ENCODE data around the gene GNGT2. TPM values are rescaled to one million over a fixed set of nuclear protein-coding genes. Genes with fewer than 3 reads are reported as not detected.

GNGT2 gene
- polyA plus RNA-seq, 2 donors: 0.86 to 1.3 TPM

- Histone ChIP-seq H3K36me3 (ENCODE audit: control insufficient read depth in 2 of 2, insufficient read depth in 2 of 2, low read length in 1 of 2) (no peaks in the 10 kb centered on the region), H3K27ac (ENCODE audit: low read depth in 2 of 2, low read length in 1 of 2) (no peak overlapping the region), H3K9me3 (ENCODE audit: control insufficient read depth in 2 of 2, insufficient read depth in 1 of 2, low read depth in 1 of 2, low read length in 1 of 2) (no peaks in the 10 kb centered on the region), H3K4me3 (ENCODE audit: low read depth in 1 of 2, low read length in 2 of 2) (no peak overlapping the region), H3K27me3 (ENCODE audit: control insufficient read depth in 1 of 2, insufficient read depth in 2 of 2, low read length in 2 of 2) (no peaks in the 10 kb centered on the region), H3K4me1 (ENCODE audit: control insufficient read depth in 2 of 2, insufficient read depth in 2 of 2, low read length in 1 of 2) (no peaks in the 10 kb centered on the region)
- WGBS, 2 donors: 42 to 52% methylated on average over 5 of the region's 5 CpGs
These were observed 12.9 kb downstream of the GNGT2 start for GRCh38 chr17:49197346-49197998.

- no peaks in the 10 kb centered on the region for H3K36me3 ChIP-seq (ENCODE audit: control insufficient read depth in 2 of 2, insufficient read depth in 2 of 2, low read length in 1 of 2)
- H3K4me1 ChIP-seq (ENCODE audit: control insufficient read depth in 2 of 2, insufficient read depth in 2 of 2, low read length in 1 of 2): no peaks in the 10 kb centered on the region
- WGBS, 2 donors: 84 to 91% methylated on average over 3 of the region's 3 CpGs
- no peaks in the 10 kb centered on the region for H3K27me3 ChIP-seq (ENCODE audit: control insufficient read depth in 1 of 2, insufficient read depth in 2 of 2, low read length in 2 of 2)
- H3K27ac ChIP-seq (ENCODE audit: low read depth in 2 of 2, low read length in 1 of 2): no peak overlapping the region
- no peak overlapping the region for H3K4me3 ChIP-seq (ENCODE audit: low read depth in 1 of 2, low read length in 2 of 2)
- H3K9me3 ChIP-seq (ENCODE audit: control insufficient read depth in 2 of 2, insufficient read depth in 1 of 2, low read depth in 1 of 2, low read length in 1 of 2): no peaks in the 10 kb centered on the region
These were observed 13.9 kb downstream of the GNGT2 start for GRCh38 chr17:49196520-49196919.

GRCh38 chr17:49195751-49196150 lies 14.6 kb downstream of the GNGT2 start:
- no peak overlapping the region for H3K27ac ChIP-seq (ENCODE audit: low read depth in 2 of 2, low read length in 1 of 2)

DNA sequence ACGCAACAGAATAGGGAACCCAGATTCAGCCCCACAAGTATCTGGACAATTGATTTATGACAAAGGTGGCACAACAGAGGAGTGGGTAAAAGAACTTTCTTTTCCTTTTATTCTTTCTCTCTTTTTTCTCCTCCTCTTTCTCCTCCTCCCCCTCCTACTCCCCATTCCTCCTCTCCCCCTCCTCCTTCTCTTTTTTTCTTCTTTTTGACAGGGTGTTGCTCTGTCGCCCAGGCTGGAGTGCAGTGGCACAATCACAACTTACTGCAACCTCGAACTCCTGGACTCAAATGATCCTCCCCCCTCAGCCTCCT lies 16.1 kb downstream of the GNGT2 start:
- Histone ChIP-seq H3K27me3 (ENCODE audit: control insufficient read depth in 1 of 2, insufficient read depth in 2 of 2, low read length in 2 of 2) (no peaks in the 10 kb centered on the region), H3K27ac (ENCODE audit: low read depth in 2 of 2, low read length in 1 of 2) (peak overlapping the region in 1 of 2 donors; percentile 67)

More at GRCh38 chr17:49195751-49196150, 14.6 kb downstream of the GNGT2 start:
- H3K27me3 ChIP-seq (ENCODE audit: control insufficient read depth in 1 of 2, insufficient read depth in 2 of 2, low read length in 2 of 2): no peaks in the 10 kb centered on the region
- WGBS, 2 donors: 56 to 58% methylated on average over 4 of the region's 4 CpGs
- H3K4me1 ChIP-seq (ENCODE audit: control insufficient read depth in 2 of 2, insufficient read depth in 2 of 2, low read length in 1 of 2): no peaks in the 10 kb centered on the region
- no peak overlapping the region for H3K4me3 ChIP-seq (ENCODE audit: low read depth in 1 of 2, low read length in 2 of 2)
- H3K36me3 ChIP-seq (ENCODE audit: control insufficient read depth in 2 of 2, insufficient read depth in 2 of 2, low read length in 1 of 2): no peaks in the 10 kb centered on the region
- H3K9me3 ChIP-seq (ENCODE audit: control insufficient read depth in 2 of 2, insufficient read depth in 1 of 2, low read depth in 1 of 2, low read length in 1 of 2): no peaks in the 10 kb centered on the region

DNA sequence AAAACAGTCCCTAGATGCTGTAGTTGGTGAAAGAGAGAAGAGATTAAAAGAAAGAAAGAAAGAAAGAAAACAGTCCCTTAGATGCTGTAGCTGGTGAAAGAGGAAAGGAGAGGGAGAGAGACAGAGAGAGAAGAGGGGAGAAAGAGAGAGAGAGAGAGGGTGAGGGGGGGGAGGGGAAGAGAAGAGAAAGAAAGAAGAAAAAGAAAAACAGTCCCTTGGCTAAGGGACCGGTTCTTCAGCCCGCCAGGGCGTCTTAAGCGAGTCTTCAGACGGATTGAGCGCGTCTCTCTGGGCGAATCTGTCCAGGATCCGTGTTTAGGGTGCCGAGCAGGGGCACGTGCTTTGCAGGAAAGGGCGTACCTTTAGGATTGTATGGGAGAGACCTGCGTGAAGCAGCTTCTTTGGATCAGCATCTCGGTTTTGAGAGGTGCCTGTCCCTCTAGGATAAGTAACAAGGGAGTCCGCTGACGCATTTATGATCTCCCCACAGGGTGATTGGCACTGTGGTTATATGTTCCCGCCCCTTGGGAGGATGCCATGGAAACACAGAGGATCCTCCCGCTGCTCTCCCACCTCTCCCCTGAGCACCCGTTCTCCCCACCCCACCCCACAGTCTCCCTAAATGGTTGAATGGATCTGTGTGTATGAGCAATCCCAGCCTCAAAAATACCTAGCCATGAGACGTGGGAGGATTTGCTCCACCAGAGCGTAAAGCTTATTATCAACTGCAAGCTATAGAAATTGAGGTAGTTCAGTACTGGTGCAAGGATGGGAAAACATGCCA lies 16.7 kb downstream of the GNGT2 start:
- Histone ChIP-seq H3K9me3 (ENCODE audit: control insufficient read depth in 2 of 2, insufficient read depth in 1 of 2, low read depth in 1 of 2, low read length in 1 of 2) (no peaks in the 10 kb centered on the region), H3K4me3 (ENCODE audit: low read depth in 1 of 2, low read length in 2 of 2) (peak overlapping the region; percentile 4 to 65), H3K27me3 (ENCODE audit: control insufficient read depth in 1 of 2, insufficient read depth in 2 of 2, low read length in 2 of 2) (no peaks in the 10 kb centered on the region), H3K27ac (ENCODE audit: low read depth in 2 of 2, low read length in 1 of 2) (peak overlapping the region; percentile 53 to 67), H3K36me3 (ENCODE audit: control insufficient read depth in 2 of 2, insufficient read depth in 2 of 2, low read length in 1 of 2) (no peaks in the 10 kb centered on the region), H3K4me1 (ENCODE audit: control insufficient read depth in 2 of 2, insufficient read depth in 2 of 2, low read length in 1 of 2) (no peaks in the 10 kb centered on the region)
- WGBS, 2 donors: 5 to 7% methylated on average over 21 of the region's 21 CpGs

More for the DNA sequence above, 16.1 kb downstream of the GNGT2 start:
- no peak overlapping the region for H3K4me3 ChIP-seq (ENCODE audit: low read depth in 1 of 2, low read length in 2 of 2)
- 41 to 46% methylated on average over 3 of the region's 3 CpGs for WGBS, 2 donors
- H3K36me3 ChIP-seq (ENCODE audit: control insufficient read depth in 2 of 2, insufficient read depth in 2 of 2, low read length in 1 of 2): no peaks in the 10 kb centered on the region
- H3K4me1 ChIP-seq (ENCODE audit: control insufficient read depth in 2 of 2, insufficient read depth in 2 of 2, low read length in 1 of 2): no peaks in the 10 kb centered on the region
- H3K9me3 ChIP-seq (ENCODE audit: control insufficient read depth in 2 of 2, insufficient read depth in 1 of 2, low read depth in 1 of 2, low read length in 1 of 2): no peaks in the 10 kb centered on the region

DNA sequence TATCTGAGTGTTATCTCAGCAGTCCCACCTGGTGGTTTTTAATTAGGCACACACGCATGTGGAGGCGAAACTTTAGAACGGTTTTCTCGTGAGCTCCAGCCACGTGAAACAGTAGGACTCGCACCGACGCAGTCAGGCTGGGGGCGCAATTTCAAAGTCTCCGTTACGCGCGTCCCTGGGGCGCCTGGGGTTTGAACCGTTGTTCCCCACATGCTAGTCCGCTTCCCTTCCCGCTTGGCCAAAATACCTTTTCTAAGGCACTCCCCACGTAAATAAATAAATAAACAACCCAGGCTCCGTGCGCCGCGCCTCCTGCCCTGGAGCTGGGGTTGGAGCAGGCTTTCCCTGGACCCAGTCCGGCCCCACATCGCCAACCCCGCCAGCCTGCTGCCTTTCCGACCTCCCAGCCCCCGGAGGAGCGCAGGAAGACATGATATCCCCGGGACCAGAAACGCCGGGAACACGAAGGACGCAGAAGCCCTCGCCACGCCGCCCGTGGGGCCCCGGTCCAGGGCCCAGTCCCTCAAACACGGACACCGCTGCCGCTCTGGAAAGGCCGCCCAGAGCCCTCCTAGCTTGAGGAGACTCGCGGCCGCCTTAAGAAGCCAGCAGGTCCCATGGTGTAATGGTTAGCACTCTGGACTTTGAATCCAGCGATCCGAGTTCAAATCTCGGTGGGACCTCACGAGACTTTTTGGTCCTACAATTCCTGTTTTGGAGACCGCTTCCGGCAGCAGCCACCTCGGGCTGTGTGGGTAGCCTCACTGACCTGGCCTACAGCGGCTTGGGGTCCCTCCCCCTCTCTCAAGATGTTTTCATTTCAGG lies 18.2 kb downstream of the GNGT2 start:
- Histone ChIP-seq H3K27me3 (ENCODE audit: control insufficient read depth in 1 of 2, insufficient read depth in 2 of 2, low read length in 2 of 2) (no peaks in the 10 kb centered on the region), H3K27ac (ENCODE audit: low read depth in 2 of 2, low read length in 1 of 2) (peak overlapping the region; percentile 93 to 99), H3K4me1 (ENCODE audit: control insufficient read depth in 2 of 2, insufficient read depth in 2 of 2, low read length in 1 of 2) (no peaks in the 10 kb centered on the region), H3K36me3 (ENCODE audit: control insufficient read depth in 2 of 2, insufficient read depth in 2 of 2, low read length in 1 of 2) (no peaks in the 10 kb centered on the region), H3K4me3 (ENCODE audit: low read depth in 1 of 2, low read length in 2 of 2) (peak overlapping the region; percentile 65 to 69), H3K9me3 (ENCODE audit: control insufficient read depth in 2 of 2, insufficient read depth in 1 of 2, low read depth in 1 of 2, low read length in 1 of 2) (no peaks in the 10 kb centered on the region)
- WGBS, 2 donors: 0% methylated on average over 53 of the region's 53 CpGs

GRCh38 chr17:49191409-49191916 lies 18.9 kb downstream of the GNGT2 start:
- H3K27ac ChIP-seq (ENCODE audit: low read depth in 2 of 2, low read length in 1 of 2): peak overlapping the region; percentile 93 to 99
- H3K27me3 ChIP-seq (ENCODE audit: control insufficient read depth in 1 of 2, insufficient read depth in 2 of 2, low read length in 2 of 2): no peaks in the 10 kb centered on the region
- H3K4me1 ChIP-seq (ENCODE audit: control insufficient read depth in 2 of 2, insufficient read depth in 2 of 2, low read length in 1 of 2): no peaks in the 10 kb centered on the region
- WGBS, 2 donors: 4% methylated on average over 8 of the region's 8 CpGs
- H3K4me3 ChIP-seq (ENCODE audit: low read depth in 1 of 2, low read length in 2 of 2): peak overlapping the region; percentile 65 to 69
- H3K9me3 ChIP-seq (ENCODE audit: control insufficient read depth in 2 of 2, insufficient read depth in 1 of 2, low read depth in 1 of 2, low read length in 1 of 2): no peaks in the 10 kb centered on the region
- no peaks in the 10 kb centered on the region for H3K36me3 ChIP-seq (ENCODE audit: control insufficient read depth in 2 of 2, insufficient read depth in 2 of 2, low read length in 1 of 2)

DNA sequence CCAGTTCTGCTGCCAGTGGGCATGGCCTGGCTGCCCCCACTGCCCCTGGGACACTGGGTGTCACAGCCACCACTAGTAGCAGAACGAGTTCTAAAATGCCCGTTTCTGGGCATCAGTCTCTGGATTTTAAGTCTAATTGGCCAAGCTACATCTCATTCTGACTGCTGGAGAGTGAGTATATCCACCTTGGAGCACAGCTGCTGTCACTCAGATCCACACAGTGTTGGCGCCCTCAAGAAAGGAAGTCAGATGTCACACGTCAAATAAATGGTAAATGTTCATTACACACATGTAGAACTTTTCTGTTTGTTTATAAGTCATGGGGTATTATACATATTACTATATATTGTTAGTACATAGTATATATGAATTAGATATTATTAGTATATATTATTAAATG lies 19.4 kb downstream of the GNGT2 start:
- Histone ChIP-seq H3K27me3 (ENCODE audit: control insufficient read depth in 1 of 2, insufficient read depth in 2 of 2, low read length in 2 of 2) (no peaks in the 10 kb centered on the region), H3K36me3 (ENCODE audit: control insufficient read depth in 2 of 2, insufficient read depth in 2 of 2, low read length in 1 of 2) (no peaks in the 10 kb centered on the region), H3K4me1 (ENCODE audit: control insufficient read depth in 2 of 2, insufficient read depth in 2 of 2, low read length in 1 of 2) (no peaks in the 10 kb centered on the region), H3K27ac (ENCODE audit: low read depth in 2 of 2, low read length in 1 of 2) (peak overlapping the region in 1 of 2 donors; percentile 45), H3K4me3 (ENCODE audit: low read depth in 1 of 2, low read length in 2 of 2) (no peak overlapping the region), H3K9me3 (ENCODE audit: control insufficient read depth in 2 of 2, insufficient read depth in 1 of 2, low read depth in 1 of 2, low read length in 1 of 2) (no peaks in the 10 kb centered on the region)
- WGBS, 2 donors: 45 to 55% methylated on average over 4 of the region's 4 CpGs

GRCh38 chr17:49187301-49187700 lies 23.1 kb downstream of the GNGT2 start:
- Histone ChIP-seq H3K27ac (ENCODE audit: low read depth in 2 of 2, low read length in 1 of 2) (no peak overlapping the region), H3K27me3 (ENCODE audit: control insufficient read depth in 1 of 2, insufficient read depth in 2 of 2, low read length in 2 of 2) (no peaks in the 10 kb centered on the region), H3K4me1 (ENCODE audit: control insufficient read depth in 2 of 2, insufficient read depth in 2 of 2, low read length in 1 of 2) (no peaks in the 10 kb centered on the region), H3K9me3 (ENCODE audit: control insufficient read depth in 2 of 2, insufficient read depth in 1 of 2, low read depth in 1 of 2, low read length in 1 of 2) (peaks cover 0 to 5% of the 10 kb centered on the region in 2 donors), H3K4me3 (ENCODE audit: low read depth in 1 of 2, low read length in 2 of 2) (no peak overlapping the region), H3K36me3 (ENCODE audit: control insufficient read depth in 2 of 2, insufficient read depth in 2 of 2, low read length in 1 of 2) (no peaks in the 10 kb centered on the region)
- WGBS, 2 donors: 88 to 91% methylated on average over 3 of the region's 3 CpGs

Measured in esophagus (tissue), 2 donors.